Measurements from ENCODE around the gene CD300LD.

- no peak for TF ChIP-seq CTCF (IDR thresholded peaks at IDR 0.05)
- TF ChIP-seq POLR2A (IDR thresholded peaks at IDR 0.05) = no peak
Observed at GRCh38 chr17:74584292-74585060, 7.6 kb downstream of the CD300LD start.
